ENCODE results near the gene SV2C.
"Not testable (repeated sequence)": the region's sequence is repeated elsewhere in the genome, so short reads cannot be mapped to it uniquely, and the experiment has no call there.

The SV2C gene

DNA sequence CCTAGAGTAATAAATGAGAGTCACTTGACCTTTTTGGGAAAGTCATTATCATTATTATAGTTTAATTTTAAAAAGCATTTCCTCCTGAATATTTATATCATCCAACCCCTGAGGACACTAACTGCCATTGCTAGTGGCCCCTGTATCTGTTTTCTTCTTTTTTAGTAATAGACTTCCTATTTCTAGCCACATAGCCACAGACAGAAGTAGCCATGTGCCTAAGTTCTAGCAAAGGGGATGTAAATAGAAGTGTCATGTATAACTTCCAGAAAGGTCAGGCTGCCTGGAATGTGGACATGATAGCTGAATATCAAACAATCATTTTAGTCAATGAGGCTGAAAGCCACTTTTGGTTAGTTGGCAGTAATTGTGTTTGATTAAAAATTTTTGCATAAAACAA is 282.4 kb downstream of the SV2C start:
- Histone ChIP-seq H3K9me3 (ENCODE audit: control insufficient read depth in 5 of 5, low read length in 5 of 5) (no peaks in the 10 kb centered on the region), H3K36me3 (ENCODE audit: control insufficient read depth in 5 of 5, insufficient read depth in 5 of 5, low read length in 5 of 5) (no peaks in the 10 kb centered on the region), H3K4me3 (ENCODE audit: low read depth in 1 of 5, low read length in 5 of 5) (no peak overlapping the region), H3K4me1 (ENCODE audit: control insufficient read depth in 5 of 5, insufficient read depth in 5 of 5, low read length in 5 of 5) (no peaks in the 10 kb centered on the region), H3K9ac (ENCODE audit: low read length in 5 of 5) (no peak overlapping the region), H3K27ac (ENCODE audit: low read depth, low read length) (no peak overlapping the region), H3K27me3 (ENCODE audit: control insufficient read depth in 5 of 5, insufficient read depth in 4 of 5, low read length in 5 of 5) (no peaks in the 10 kb centered on the region)

DNA sequence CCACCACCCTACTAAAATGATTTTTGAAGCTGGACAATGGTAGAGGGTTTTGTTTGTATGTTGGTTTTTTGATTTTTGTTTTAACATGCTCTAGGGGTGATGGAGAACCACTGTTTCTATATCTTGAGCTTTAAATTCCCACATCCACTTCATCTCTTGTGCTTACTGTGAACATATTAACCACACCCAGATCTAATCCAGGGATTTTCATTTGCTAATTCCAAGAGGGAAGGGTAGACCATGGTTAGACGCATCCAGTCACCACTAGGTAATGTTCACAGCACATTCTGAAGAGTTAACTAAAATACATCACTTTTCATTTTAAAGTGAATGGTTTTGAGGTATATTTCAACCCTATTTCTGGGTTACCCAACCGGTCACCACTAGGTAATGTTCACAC is 283.4 kb downstream of the SV2C start:
- H3K36me3 ChIP-seq (ENCODE audit: control insufficient read depth in 5 of 5, insufficient read depth in 5 of 5, low read length in 5 of 5) = no peaks in the 10 kb centered on the region
- no peak overlapping the region for H3K27ac ChIP-seq (ENCODE audit: low read depth, low read length)
- H3K4me3 ChIP-seq (ENCODE audit: low read depth in 1 of 5, low read length in 5 of 5) = no peak overlapping the region
- no peak overlapping the region for H3K9ac ChIP-seq (ENCODE audit: low read length in 5 of 5)
- no peaks in the 10 kb centered on the region for H3K27me3 ChIP-seq (ENCODE audit: control insufficient read depth in 5 of 5, insufficient read depth in 4 of 5, low read length in 5 of 5)
- H3K9me3 ChIP-seq (ENCODE audit: control insufficient read depth in 5 of 5, low read length in 5 of 5) = no peaks in the 10 kb centered on the region
- no peaks in the 10 kb centered on the region for H3K4me1 ChIP-seq (ENCODE audit: control insufficient read depth in 5 of 5, insufficient read depth in 5 of 5, low read length in 5 of 5)

DNA sequence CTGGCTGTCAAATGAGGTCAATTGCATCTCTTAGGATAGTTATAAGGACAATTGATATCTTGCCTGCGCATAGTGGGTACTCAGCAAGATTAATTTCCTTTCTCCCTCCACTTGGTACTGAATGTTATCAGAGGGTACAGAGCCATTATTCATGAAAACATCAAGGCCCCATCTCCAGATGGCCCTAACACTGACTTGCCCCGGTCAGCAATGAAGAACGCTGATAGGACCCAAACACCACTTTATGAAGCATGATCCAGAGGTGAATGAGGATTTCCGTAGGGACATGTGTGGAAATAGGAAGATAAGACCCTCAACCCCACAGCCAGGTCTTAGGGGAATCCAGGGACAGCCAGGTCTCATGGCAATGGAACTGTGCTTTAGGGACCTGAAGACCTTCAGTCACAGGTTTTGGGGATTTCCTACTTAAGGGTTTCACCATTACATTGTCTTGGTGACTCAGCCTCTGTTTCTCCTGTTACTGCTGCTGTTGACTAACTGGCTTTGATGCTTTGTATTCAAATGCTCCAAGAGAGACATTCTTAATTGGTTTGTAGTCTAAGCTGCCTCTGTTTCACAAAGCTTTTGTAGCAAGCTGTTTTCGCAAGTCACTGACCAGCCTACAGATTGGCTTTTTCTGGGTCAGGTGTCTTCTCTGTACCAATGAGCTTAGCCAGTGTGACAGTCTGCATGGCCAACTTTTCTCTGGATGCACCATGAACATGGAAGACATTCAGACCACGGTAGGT is 284.6 kb downstream of the SV2C start:
- H3K4me1 ChIP-seq (ENCODE audit: control insufficient read depth in 5 of 5, insufficient read depth in 5 of 5, low read length in 5 of 5) = peaks cover 0 to 6% (median 3%) of the 10 kb centered on the region in 5 donors
- H3K4me3 ChIP-seq (ENCODE audit: low read depth in 1 of 5, low read length in 5 of 5) = no peak overlapping the region
- H3K27ac ChIP-seq (ENCODE audit: low read depth, low read length) = no peak overlapping the region
- H3K36me3 ChIP-seq (ENCODE audit: control insufficient read depth in 5 of 5, insufficient read depth in 5 of 5, low read length in 5 of 5) = no peaks in the 10 kb centered on the region
- no peaks in the 10 kb centered on the region for H3K27me3 ChIP-seq (ENCODE audit: control insufficient read depth in 5 of 5, insufficient read depth in 4 of 5, low read length in 5 of 5)
- H3K9ac ChIP-seq (ENCODE audit: low read length in 5 of 5) = no peak overlapping the region
- H3K9me3 ChIP-seq (ENCODE audit: control insufficient read depth in 5 of 5, low read length in 5 of 5) = no peaks in the 10 kb centered on the region

DNA sequence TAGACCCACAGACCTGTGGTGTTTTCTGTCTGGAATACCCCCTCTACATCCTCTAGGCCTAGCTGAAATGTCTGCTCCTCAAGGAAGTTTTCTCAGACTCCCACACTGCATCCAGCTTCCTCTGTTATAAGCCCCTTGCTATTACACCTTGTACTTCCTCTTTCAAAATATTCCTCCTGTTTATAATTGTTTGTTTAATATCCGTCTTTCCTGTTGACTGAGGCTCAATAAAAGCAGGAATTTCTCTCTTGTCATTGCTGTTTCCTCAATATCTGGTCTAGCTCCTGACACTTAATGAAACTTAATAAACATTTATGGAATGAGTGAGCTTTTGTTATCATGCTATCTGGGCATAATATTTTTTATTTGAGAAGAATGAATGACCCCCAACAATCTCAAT is 285.8 kb downstream of the SV2C start:
- H3K4me1 ChIP-seq (ENCODE audit: control insufficient read depth in 5 of 5, insufficient read depth in 5 of 5, low read length in 5 of 5) = peaks cover 0 to 6% (median 3%) of the 10 kb centered on the region in 5 donors
- H3K9me3 ChIP-seq (ENCODE audit: control insufficient read depth in 5 of 5, low read length in 5 of 5) = no peaks in the 10 kb centered on the region
- H3K9ac ChIP-seq (ENCODE audit: low read length in 5 of 5) = no peak overlapping the region
- no peak overlapping the region for H3K27ac ChIP-seq (ENCODE audit: low read depth, low read length)
- no peaks in the 10 kb centered on the region for H3K27me3 ChIP-seq (ENCODE audit: control insufficient read depth in 5 of 5, insufficient read depth in 4 of 5, low read length in 5 of 5)
- H3K36me3 ChIP-seq (ENCODE audit: control insufficient read depth in 5 of 5, insufficient read depth in 5 of 5, low read length in 5 of 5) = no peaks in the 10 kb centered on the region
- H3K4me3 ChIP-seq (ENCODE audit: low read depth in 1 of 5, low read length in 5 of 5) = no peak overlapping the region

DNA sequence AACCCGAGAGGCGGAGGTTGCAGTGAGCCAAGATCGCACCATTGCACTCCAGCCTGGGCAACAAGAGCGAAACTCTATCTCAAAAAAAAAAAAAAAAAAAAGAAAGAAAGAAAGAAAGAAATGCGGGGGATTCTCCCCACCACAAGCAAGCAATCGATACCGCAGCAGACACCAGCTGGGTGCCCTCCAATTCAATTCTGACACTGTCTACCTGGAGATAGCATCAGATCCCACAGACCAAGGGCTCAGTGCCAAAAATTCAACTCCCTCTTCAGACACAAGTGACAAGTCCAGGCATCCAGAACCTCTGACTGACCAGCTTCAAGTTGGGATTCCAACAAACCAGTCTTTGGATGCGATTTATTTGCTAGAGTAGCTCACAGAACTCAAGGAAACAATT is 286.5 kb downstream of the SV2C start:
- not testable (repeated sequence) for H3K36me3 ChIP-seq (ENCODE audit: control insufficient read depth in 5 of 5, insufficient read depth in 5 of 5, low read length in 5 of 5); H3K27ac ChIP-seq (ENCODE audit: low read depth, low read length); H3K4me3 ChIP-seq (ENCODE audit: low read depth in 1 of 5, low read length in 5 of 5); H3K4me1 ChIP-seq (ENCODE audit: control insufficient read depth in 5 of 5, insufficient read depth in 5 of 5, low read length in 5 of 5); H3K27me3 ChIP-seq (ENCODE audit: control insufficient read depth in 5 of 5, insufficient read depth in 4 of 5, low read length in 5 of 5); H3K9ac ChIP-seq (ENCODE audit: low read length in 5 of 5); H3K9me3 ChIP-seq (ENCODE audit: control insufficient read depth in 5 of 5, low read length in 5 of 5)

DNA sequence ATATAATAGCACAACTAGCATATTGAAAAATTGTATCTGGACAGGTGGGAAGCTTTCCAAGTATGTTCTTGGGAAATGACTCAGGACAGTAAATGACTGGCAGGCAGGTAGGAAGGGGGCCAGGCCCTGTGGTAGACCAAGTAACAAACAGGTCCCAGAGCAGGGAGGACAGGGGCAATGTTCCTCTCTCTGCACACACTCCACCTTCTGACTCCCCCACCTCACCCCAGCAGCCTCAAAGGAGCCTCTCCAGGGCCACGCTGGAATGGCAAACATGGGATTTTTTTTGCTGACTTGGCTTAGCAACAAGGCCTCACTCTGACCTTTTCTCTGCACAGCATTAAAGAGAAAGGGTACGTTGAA is 288.8 kb downstream of the SV2C start:
- Histone ChIP-seq H3K4me3 (ENCODE audit: low read depth in 1 of 5, low read length in 5 of 5) (no peak overlapping the region), H3K4me1 (ENCODE audit: control insufficient read depth in 5 of 5, insufficient read depth in 5 of 5, low read length in 5 of 5) (peaks cover 0 to 6% (median 3%) of the 10 kb centered on the region in 5 donors), H3K9me3 (ENCODE audit: control insufficient read depth in 5 of 5, low read length in 5 of 5) (no peaks in the 10 kb centered on the region), H3K27me3 (ENCODE audit: control insufficient read depth in 5 of 5, insufficient read depth in 4 of 5, low read length in 5 of 5) (no peaks in the 10 kb centered on the region), H3K36me3 (ENCODE audit: control insufficient read depth in 5 of 5, insufficient read depth in 5 of 5, low read length in 5 of 5) (no peaks in the 10 kb centered on the region), H3K9ac (ENCODE audit: low read length in 5 of 5) (no peak overlapping the region), H3K27ac (ENCODE audit: low read depth, low read length) (no peak overlapping the region)

DNA sequence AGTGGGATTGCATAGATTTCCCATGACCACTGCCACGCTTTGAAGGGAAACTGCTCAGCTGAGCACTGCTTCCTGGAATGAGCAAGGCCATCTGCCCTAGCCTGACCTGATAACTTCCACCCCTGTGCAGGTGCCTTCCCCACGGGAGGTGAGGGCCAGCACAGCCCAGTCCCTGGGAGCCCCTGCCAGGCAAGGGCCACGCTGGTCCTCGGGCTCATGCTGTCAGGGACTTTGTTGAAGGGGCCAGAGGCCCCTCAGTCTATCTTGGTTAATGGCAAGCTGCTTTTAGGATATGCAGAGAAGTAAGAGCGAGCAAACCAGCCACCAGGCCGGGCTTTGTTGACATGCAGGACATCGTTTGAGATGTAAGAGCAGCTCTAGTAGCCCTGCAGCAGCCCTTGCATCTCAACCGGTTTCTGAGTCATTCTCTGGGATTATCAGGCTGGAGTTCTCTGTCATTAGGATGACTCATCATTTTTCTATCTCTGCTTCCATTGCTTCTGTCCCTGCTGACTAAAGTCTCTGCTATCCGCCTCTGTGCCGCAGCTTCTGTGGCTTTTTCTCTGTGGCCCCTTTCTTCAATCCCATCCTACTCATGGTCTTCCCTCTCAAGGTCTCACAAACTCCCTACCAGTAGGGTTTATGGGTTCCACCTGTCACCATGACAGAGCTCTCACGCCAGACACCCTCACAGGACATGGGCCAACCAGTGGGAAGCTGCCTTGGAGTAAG is 289.3 kb downstream of the SV2C start:
- Histone ChIP-seq H3K36me3 (ENCODE audit: control insufficient read depth in 5 of 5, insufficient read depth in 5 of 5, low read length in 5 of 5) (no peaks in the 10 kb centered on the region), H3K4me3 (ENCODE audit: low read depth in 1 of 5, low read length in 5 of 5) (no peak overlapping the region), H3K9me3 (ENCODE audit: control insufficient read depth in 5 of 5, low read length in 5 of 5) (no peaks in the 10 kb centered on the region), H3K4me1 (ENCODE audit: control insufficient read depth in 5 of 5, insufficient read depth in 5 of 5, low read length in 5 of 5) (peaks cover 0 to 6% (median 3%) of the 10 kb centered on the region in 5 donors), H3K27ac (ENCODE audit: low read depth, low read length) (no peak overlapping the region), H3K27me3 (ENCODE audit: control insufficient read depth in 5 of 5, insufficient read depth in 4 of 5, low read length in 5 of 5) (no peaks in the 10 kb centered on the region), H3K9ac (ENCODE audit: low read length in 5 of 5) (no peak overlapping the region)

DNA sequence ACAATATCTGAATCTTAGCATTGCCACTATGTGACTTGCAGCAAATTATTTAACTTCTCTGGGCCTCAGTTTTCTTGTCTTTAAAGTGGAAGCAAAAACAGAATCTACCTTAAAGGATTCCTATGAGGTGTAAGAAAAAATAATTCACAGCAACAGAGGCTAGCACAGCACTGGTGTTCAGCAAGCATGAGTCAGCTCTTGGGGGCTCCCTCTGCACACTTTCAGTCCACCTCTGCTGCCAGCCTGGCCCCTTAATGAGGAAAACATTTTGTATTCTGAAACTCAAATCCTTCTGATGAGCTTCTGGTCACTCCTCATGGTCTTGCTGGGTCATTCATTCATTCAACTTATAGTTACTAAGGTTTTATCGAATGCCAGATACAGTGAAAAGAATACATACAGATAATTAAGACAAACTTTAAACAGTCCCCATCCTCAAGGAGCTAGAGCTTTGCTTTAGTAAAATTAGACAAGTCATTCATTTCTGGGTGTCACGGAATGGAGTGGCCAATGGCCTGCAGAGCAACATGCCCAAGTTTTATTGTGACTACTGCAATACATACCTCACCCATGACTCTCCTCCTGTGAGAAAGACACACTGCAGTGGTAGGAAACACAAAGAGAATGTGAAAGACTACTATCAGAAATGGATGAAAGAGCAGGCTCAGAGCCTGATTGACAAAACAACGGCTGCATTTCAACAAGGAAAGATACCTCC is 293.1 kb downstream of the SV2C start:
- Histone ChIP-seq H3K9ac (ENCODE audit: low read length in 5 of 5) (no peak overlapping the region), H3K27ac (ENCODE audit: low read depth, low read length) (no peak overlapping the region), H3K27me3 (ENCODE audit: control insufficient read depth in 5 of 5, insufficient read depth in 4 of 5, low read length in 5 of 5) (no peaks in the 10 kb centered on the region), H3K9me3 (ENCODE audit: control insufficient read depth in 5 of 5, low read length in 5 of 5) (no peaks in the 10 kb centered on the region), H3K36me3 (ENCODE audit: control insufficient read depth in 5 of 5, insufficient read depth in 5 of 5, low read length in 5 of 5) (no peaks in the 10 kb centered on the region), H3K4me3 (ENCODE audit: low read depth in 1 of 5, low read length in 5 of 5) (no peak overlapping the region), H3K4me1 (ENCODE audit: control insufficient read depth in 5 of 5, insufficient read depth in 5 of 5, low read length in 5 of 5) (peaks cover 0 to 6% (median 3%) of the 10 kb centered on the region in 5 donors)

DNA sequence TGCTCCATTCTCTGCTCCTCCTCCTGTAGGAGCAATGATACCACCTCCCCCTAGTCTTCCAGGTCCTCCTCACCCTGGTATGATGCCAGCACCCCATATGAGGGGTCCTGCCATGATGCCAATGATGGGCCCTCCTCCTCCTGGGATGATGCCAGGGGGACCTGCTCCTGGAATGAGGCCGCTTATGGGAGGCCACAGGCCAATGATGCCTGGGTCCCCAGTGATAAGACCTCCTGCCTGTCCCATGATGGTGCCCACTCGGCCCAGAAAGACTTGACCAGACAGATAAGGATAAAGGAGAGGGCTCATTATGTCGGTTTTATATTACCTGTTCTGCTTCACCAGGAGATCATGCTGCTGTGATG is 293.7 kb downstream of the SV2C start:
- Histone ChIP-seq H3K36me3 (ENCODE audit: control insufficient read depth in 5 of 5, insufficient read depth in 5 of 5, low read length in 5 of 5) (no peaks in the 10 kb centered on the region), H3K27me3 (ENCODE audit: control insufficient read depth in 5 of 5, insufficient read depth in 4 of 5, low read length in 5 of 5) (no peaks in the 10 kb centered on the region), H3K4me1 (ENCODE audit: control insufficient read depth in 5 of 5, insufficient read depth in 5 of 5, low read length in 5 of 5) (peaks cover 0 to 6% (median 3%) of the 10 kb centered on the region in 5 donors), H3K9ac (ENCODE audit: low read length in 5 of 5) (no peak overlapping the region), H3K9me3 (ENCODE audit: control insufficient read depth in 5 of 5, low read length in 5 of 5) (no peaks in the 10 kb centered on the region), H3K27ac (ENCODE audit: low read depth, low read length) (no peak overlapping the region), H3K4me3 (ENCODE audit: low read depth in 1 of 5, low read length in 5 of 5) (no peak overlapping the region)

DNA sequence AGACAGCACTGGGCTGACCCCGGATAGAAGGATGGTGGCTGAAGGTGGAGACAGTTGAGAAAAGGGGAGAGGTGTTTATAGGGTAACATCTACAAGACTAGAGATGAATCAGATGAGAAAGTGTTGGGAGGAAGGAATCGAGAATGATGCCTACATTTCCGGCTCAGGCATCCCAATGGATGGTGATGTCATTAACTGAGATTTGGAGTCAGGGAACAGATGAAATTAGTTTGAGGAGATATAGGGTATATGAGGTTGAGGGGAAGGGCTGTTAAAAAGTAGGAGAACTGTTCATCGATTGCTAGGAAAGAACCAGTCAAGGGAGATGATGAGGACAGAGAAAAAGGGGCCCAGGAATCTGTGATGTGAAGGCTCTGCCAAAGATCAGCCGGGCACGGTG is 295.2 kb downstream of the SV2C start:
- no peak overlapping the region for H3K9ac ChIP-seq (ENCODE audit: low read length in 5 of 5)
- no peaks in the 10 kb centered on the region for H3K4me1 ChIP-seq (ENCODE audit: control insufficient read depth in 5 of 5, insufficient read depth in 5 of 5, low read length in 5 of 5)
- H3K27ac ChIP-seq (ENCODE audit: low read depth, low read length) = no peak overlapping the region
- no peaks in the 10 kb centered on the region for H3K36me3 ChIP-seq (ENCODE audit: control insufficient read depth in 5 of 5, insufficient read depth in 5 of 5, low read length in 5 of 5)
- no peaks in the 10 kb centered on the region for H3K27me3 ChIP-seq (ENCODE audit: control insufficient read depth in 5 of 5, insufficient read depth in 4 of 5, low read length in 5 of 5)
- no peak overlapping the region for H3K4me3 ChIP-seq (ENCODE audit: low read depth in 1 of 5, low read length in 5 of 5)
- H3K9me3 ChIP-seq (ENCODE audit: control insufficient read depth in 5 of 5, low read length in 5 of 5) = no peaks in the 10 kb centered on the region
